ENCODE results near the gene COX6B1. TPM values are rescaled to one million over a fixed set of nuclear protein-coding genes. Genes with fewer than 3 reads are reported as not detected.
"Not testable (repeated sequence)": the region's sequence is repeated elsewhere in the genome, so short reads cannot be mapped to it uniquely, and the experiment has no call there.

COX6B1 gene
- total and polyA plus RNA-seq, 4 donors, result 202 to 1,407 (median 508) TPM

DNA sequence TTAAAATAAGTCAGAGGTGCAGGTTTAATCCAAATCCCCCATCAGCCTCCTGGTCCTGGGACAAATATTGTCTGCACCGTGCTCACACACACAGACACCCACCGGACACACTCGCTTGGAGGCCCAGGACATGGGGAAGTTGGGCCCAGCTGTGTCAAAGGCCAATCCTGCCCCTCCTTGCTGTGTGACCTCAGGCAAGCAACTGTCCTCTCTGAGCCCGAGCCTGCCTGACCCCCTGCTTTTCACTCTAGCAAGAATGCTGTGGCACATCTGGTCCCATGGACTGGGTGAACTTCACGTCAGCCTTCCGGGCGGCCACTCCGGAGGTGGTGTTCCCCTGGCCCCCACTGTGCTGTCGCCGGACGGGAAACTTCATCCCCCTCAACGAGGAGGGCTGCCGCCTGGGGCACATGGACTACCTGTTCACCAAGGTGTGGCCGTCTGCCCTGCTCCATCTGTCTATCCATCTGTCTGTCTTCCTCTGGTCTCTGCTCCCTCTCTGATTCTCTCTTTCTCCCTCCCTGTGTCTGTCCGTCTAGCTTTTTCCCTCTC lies 27.5 kb downstream of the COX6B1 start:
- ATAC-seq (ENCODE audit: insufficient read depth, low FRiP score) (no peak), DNase-seq (no peak)
- TF ChIP-seq, protein P1, sequence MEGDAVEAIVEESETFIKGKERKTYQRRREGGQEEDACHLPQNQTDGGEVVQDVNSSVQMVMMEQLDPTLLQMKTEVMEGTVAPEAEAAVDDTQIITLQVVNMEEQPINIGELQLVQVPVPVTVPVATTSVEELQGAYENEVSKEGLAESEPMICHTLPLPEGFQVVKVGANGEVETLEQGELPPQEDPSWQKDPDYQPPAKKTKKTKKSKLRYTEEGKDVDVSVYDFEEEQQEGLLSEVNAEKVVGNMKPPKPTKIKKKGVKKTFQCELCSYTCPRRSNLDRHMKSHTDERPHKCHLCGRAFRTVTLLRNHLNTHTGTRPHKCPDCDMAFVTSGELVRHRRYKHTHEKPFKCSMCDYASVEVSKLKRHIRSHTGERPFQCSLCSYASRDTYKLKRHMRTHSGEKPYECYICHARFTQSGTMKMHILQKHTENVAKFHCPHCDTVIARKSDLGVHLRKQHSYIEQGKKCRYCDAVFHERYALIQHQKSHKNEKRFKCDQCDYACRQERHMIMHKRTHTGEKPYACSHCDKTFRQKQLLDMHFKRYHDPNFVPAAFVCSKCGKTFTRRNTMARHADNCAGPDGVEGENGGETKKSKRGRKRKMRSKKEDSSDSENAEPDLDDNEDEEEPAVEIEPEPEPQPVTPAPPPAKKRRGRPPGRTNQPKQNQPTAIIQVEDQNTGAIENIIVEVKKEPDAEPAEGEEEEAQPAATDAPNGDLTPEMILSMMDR (IDR thresholded peaks at IDR 0.05; ENCODE audit: control extremely low read depth, extremely low read depth), result no peak
- Histone ChIP-seq H3K4me3 (no peak overlapping the region), H3K9ac (ENCODE audit: insufficient read depth in 1 of 2, low read length in 2 of 2) (no peak overlapping the region), H3K9me3 (ENCODE audit: control insufficient read depth in 4 of 4, insufficient read depth in 3 of 4, low read length in 3 of 4) (no peaks in the 10 kb centered on the region), H3K27ac (ENCODE audit: low read depth in 1 of 2, low read length in 1 of 2) (no peak overlapping the region), H3K4me1 (ENCODE audit: control insufficient read depth in 5 of 5, insufficient read depth in 5 of 5, low read length in 5 of 5) (peaks cover 0 to 4% (median 0%) of the 10 kb centered on the region in 5 donors), H3K36me3 (ENCODE audit: control insufficient read depth in 4 of 4, insufficient read depth in 4 of 4, low read length in 4 of 4) (no peaks in the 10 kb centered on the region), H3K27me3 (ENCODE audit: control insufficient read depth in 3 of 3, insufficient read depth in 3 of 3, low read length in 2 of 3) (peaks cover 0 to 23% (median 7%) of the 10 kb centered on the region in 3 donors)
- WGBS, 2 donors, result 75 to 82% methylated on average over 15 of the region's 15 CpGs

- Histone ChIP-seq H3K4me3 (no peak overlapping the region), H3K27me3 (ENCODE audit: control insufficient read depth in 3 of 3, insufficient read depth in 3 of 3, low read length in 2 of 3) (no peaks in the 10 kb centered on the region), H3K9me3 (ENCODE audit: control insufficient read depth in 4 of 4, insufficient read depth in 3 of 4, low read length in 3 of 4) (no peaks in the 10 kb centered on the region), H3K4me1 (ENCODE audit: control insufficient read depth in 5 of 5, insufficient read depth in 5 of 5, low read length in 5 of 5) (no peaks in the 10 kb centered on the region), H3K9ac (ENCODE audit: insufficient read depth in 1 of 2, low read length in 2 of 2) (no peak overlapping the region), H3K27ac (ENCODE audit: low read depth in 1 of 2, low read length in 1 of 2) (no peak overlapping the region), H3K36me3 (ENCODE audit: control insufficient read depth in 4 of 4, insufficient read depth in 4 of 4, low read length in 4 of 4) (no peaks in the 10 kb centered on the region)
- WGBS, 2 donors, result 67 to 76% methylated on average over 4 of the region's 4 CpGs
- ATAC-seq (ENCODE audit: insufficient read depth, low FRiP score), result no peak
- DNase-seq, result no peak
- TF ChIP-seq, protein P1 (IDR thresholded peaks at IDR 0.05; ENCODE audit: control extremely low read depth, extremely low read depth), result no peak
Measured at GRCh38 chr19:35689836-35690235, 41.7 kb downstream of the COX6B1 start.

- H3K27me3 ChIP-seq (ENCODE audit: control insufficient read depth in 3 of 3, insufficient read depth in 3 of 3, low read length in 2 of 3); H3K27ac ChIP-seq (ENCODE audit: low read depth in 1 of 2, low read length in 1 of 2); H3K9me3 ChIP-seq (ENCODE audit: control insufficient read depth in 4 of 4, insufficient read depth in 3 of 4, low read length in 3 of 4); DNase-seq; H3K4me1 ChIP-seq (ENCODE audit: control insufficient read depth in 5 of 5, insufficient read depth in 5 of 5, low read length in 5 of 5); H3K9ac ChIP-seq (ENCODE audit: insufficient read depth in 1 of 2, low read length in 2 of 2); H3K36me3 ChIP-seq (ENCODE audit: control insufficient read depth in 4 of 4, insufficient read depth in 4 of 4, low read length in 4 of 4); ATAC-seq (ENCODE audit: insufficient read depth, low FRiP score); H3K4me3 ChIP-seq: not testable (repeated sequence)
- WGBS, 2 donors, result 95 to 96% methylated on average over 29 to 37 of the region's 37 CpGs
Measured at GRCh38 chr19:35691106-35691505, 43.0 kb downstream of the COX6B1 start.

- WGBS, 2 donors, result 70 to 83% methylated on average over 11 of the region's 11 CpGs
- H3K4me3 ChIP-seq, result no peak overlapping the region
- ATAC-seq (ENCODE audit: insufficient read depth, low FRiP score), result no peak
Measured at GRCh38 chr19:35692010-35692409, 43.9 kb downstream of the COX6B1 start.

More at GRCh38 chr19:35692010-35692409, 43.9 kb downstream of the COX6B1 start:
- H3K36me3 ChIP-seq (ENCODE audit: control insufficient read depth in 4 of 4, insufficient read depth in 4 of 4, low read length in 4 of 4), result no peaks in the 10 kb centered on the region
- no peak overlapping the region for H3K9ac ChIP-seq (ENCODE audit: insufficient read depth in 1 of 2, low read length in 2 of 2)
- DNase-seq, result no peak
- H3K27me3 ChIP-seq (ENCODE audit: control insufficient read depth in 3 of 3, insufficient read depth in 3 of 3, low read length in 2 of 3), result no peaks in the 10 kb centered on the region
- H3K27ac ChIP-seq (ENCODE audit: low read depth in 1 of 2, low read length in 1 of 2), result no peak overlapping the region
- no peaks in the 10 kb centered on the region for H3K9me3 ChIP-seq (ENCODE audit: control insufficient read depth in 4 of 4, insufficient read depth in 3 of 4, low read length in 3 of 4)
- H3K4me1 ChIP-seq (ENCODE audit: control insufficient read depth in 5 of 5, insufficient read depth in 5 of 5, low read length in 5 of 5), result no peaks in the 10 kb centered on the region
- TF ChIP-seq, protein P1 (IDR thresholded peaks at IDR 0.05; ENCODE audit: control extremely low read depth, extremely low read depth), result no peak

All from lung (tissue), 12 donors.